Gastroesophageal sphincter (tissue), 4 donors: ENCODE results near the gene MAU2. TPM values are rescaled to one million over a fixed set of nuclear protein-coding genes. Genes with fewer than 3 reads are reported as not detected.
"Not testable (repeated sequence)": the region's sequence is repeated elsewhere in the genome, so short reads cannot be mapped to it uniquely, and the experiment has no call there.

Source experiments
- ATAC-seq: fragments of 150-250 bp; one replicate; pipeline ENCODE4 v1.9.1; 2016; ENCODE audit warnings: mild to moderate bottlenecking, moderate library complexity
- H3K27ac ChIP-seq, 4 donors: fragments of 200-600 bp; sonication (generic) in 3 of 4; 1 replicate in 3 of 4; 2 replicates in 1 of 4; pipeline ENCODE4 v1.5.1; 2016 to 2019
- H3K27me3 ChIP-seq: fragments of 200-600 bp; sonication (generic); one replicate; pipeline ENCODE4 v1.5.1; 2019
- H3K36me3 ChIP-seq, 2 donors: fragments of 200-600 bp; sonication (generic); one replicate each; pipeline ENCODE4 v1.5.1; 2019; ENCODE audit warnings: control low read depth in 1 of 2
- H3K4me1 ChIP-seq, 3 donors: fragments of 200-600 bp; sonication (generic); 1 replicate in 2 of 3; 2 replicates in 1 of 3; pipeline ENCODE4 v1.5.1; 2016 to 2019; ENCODE audit warnings: control low read depth in 2 of 3
- H3K4me3 ChIP-seq, 2 donors: fragments of 200-600 bp; sonication (generic); one replicate each; pipeline ENCODE4 v1.5.1; 2019; ENCODE audit warnings: mild to moderate bottlenecking in 1 of 2, moderate library complexity in 1 of 2
- H3K9me3 ChIP-seq, 3 donors: fragments of 200-600 bp; sonication (generic); one replicate each; pipeline ENCODE4 v1.5.1; 2017 to 2019; ENCODE audit warnings: control low read depth in 2 of 3
- CTCF ChIP-seq, 4 experiments: fragments of 200-600 bp in 2 of 4; fragments of 450-650 bp in 2 of 4; sonication (generic) in 1 of 4; IDR thresholded peaks; one replicate each; pipeline ENCODE4 v1.5.1; 2017 to 2019; ENCODE audit warnings: antibody characterized with exemption in 4 of 4, mild to moderate bottlenecking in 2 of 4, moderate library complexity in 2 of 4
- EP300 ChIP-seq: sonication (generic); formaldehyde crosslinking; IDR thresholded peaks from one replicate; pipeline ENCODE4 v1.6.1; 2017; ENCODE audit warnings: antibody characterized with exemption, mild to moderate bottlenecking
- POLR2A ChIP-seq, 2 donors: fragments of 450-650 bp; IDR thresholded peaks; one replicate each; pipeline ENCODE4 v1.6.1; 2017; ENCODE audit warnings: antibody characterized with exemption in 2 of 2, mild to moderate bottlenecking in 2 of 2, moderate library complexity in 1 of 2
- POLR2AphosphoS5 ChIP-seq: sonication (generic); formaldehyde crosslinking; IDR thresholded peaks from one replicate; pipeline ENCODE4 v1.6.1; 2017; ENCODE audit warnings: antibody characterized with exemption
- WGBS, 2 donors: methylation state at CpG; one replicate each; pipeline ENCODE4 v1.1.5; 2018; ENCODE audit warnings: low coverage in 1 of 2; 5-methylcytosine and 5-hydroxymethylcytosine counted together
- total RNA-seq, 4 donors: library from RNA; depleted of rRNA; stranded (reverse); fragments of >200 nt; gene quantifications; one replicate each; pipeline ENCODE4 v1.1.0, GENCODE V29; 2016

MAU2 gene
- total RNA-seq, 4 donors from 2014 or later, result 17.9 to 46.5 (median 39.0) TPM

DNA sequence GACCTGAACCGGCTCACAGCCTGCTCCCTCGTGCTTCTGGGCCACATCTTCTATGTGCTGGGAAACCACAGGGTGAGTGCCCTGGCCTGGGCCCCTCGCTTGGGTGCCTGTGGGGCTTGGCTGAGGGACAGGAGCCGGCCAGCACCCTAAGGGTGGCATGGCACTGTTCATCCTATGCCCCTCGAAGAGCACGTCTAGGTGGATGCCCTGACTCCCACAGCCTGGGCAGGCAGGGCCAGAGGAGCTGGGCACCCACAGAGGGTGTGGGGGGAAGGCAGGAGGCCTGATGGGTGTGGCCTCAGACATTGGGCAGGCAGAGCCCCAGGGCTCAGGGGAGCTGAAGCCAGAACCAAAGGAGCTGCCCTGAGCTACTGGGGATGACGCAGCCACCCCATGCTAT, 28.7 kb downstream of the MAU2 start:
- no peak for TF ChIP-seq CTCF (IDR thresholded peaks at IDR 0.05)
- TF ChIP-seq POLR2AphosphoS5, result no peak
- TF ChIP-seq POLR2A (IDR thresholded peaks at IDR 0.05), result no peak
- no peak for TF ChIP-seq EP300
- ATAC-seq, result no peak
- WGBS, 2 donors, result 60% methylated on average over 1 of the region's 7 CpGs
- H3K9me3 ChIP-seq, result no peaks in the 10 kb centered on the region
- no peaks in the 10 kb centered on the region for H3K27me3 ChIP-seq
- no peaks in the 10 kb centered on the region for H3K4me1 ChIP-seq
- no peak overlapping the region for H3K4me3 ChIP-seq
- H3K36me3 ChIP-seq, result peaks cover 0 to 100% of the 10 kb centered on the region in 2 donors
- no peak overlapping the region for H3K27ac ChIP-seq

DNA sequence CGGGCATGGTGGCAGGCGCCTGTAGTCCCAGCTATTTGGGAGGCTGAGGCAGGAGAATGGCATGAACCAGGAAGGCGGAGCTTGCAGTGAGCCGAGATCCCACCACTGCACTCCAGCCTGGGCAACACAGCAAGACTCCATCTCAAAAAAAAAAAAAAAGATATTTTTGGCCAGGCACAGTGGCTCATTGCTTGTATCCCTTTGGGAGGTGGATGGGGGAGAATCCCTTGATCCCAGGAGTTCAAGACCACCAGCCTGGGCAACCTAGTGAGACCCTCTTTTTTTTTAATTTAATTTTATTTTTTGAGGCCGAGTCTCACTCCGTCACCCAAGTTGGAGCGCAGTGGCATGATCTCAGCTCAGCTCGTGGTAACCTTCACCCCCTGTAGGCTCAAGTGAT, 30.1 kb downstream of the MAU2 start:
- H3K4me3 ChIP-seq, result not testable (repeated sequence)
- WGBS, 2 donors, result 87 to 93% methylated on average over 3 to 6 of the region's 8 CpGs
- peaks cover 0 to 100% of the 10 kb centered on the region in 2 donors for H3K36me3 ChIP-seq

GRCh38 chr19:19352823-19353222, 32.2 kb downstream of the MAU2 start:
- no peak for ATAC-seq
- Histone ChIP-seq H3K4me1 (no peaks in the 10 kb centered on the region), H3K9me3 (no peaks in the 10 kb centered on the region), H3K27me3 (no peaks in the 10 kb centered on the region), H3K4me3 (no peak overlapping the region), H3K36me3 (peaks cover 0 to 100% of the 10 kb centered on the region in 2 donors), H3K27ac (no peak overlapping the region)
- TF ChIP-seq EP300, result no peak
- no peak for TF ChIP-seq CTCF (IDR thresholded peaks at IDR 0.05)
- no peak for TF ChIP-seq POLR2A (IDR thresholded peaks at IDR 0.05)
- TF ChIP-seq POLR2AphosphoS5, result no peak
- no CpG with 5 or more reads among the region's 8 CpGs for WGBS, 2 donors

More for the DNA sequence above, 30.1 kb downstream of the MAU2 start:
- H3K27me3 ChIP-seq, ATAC-seq, H3K9me3 ChIP-seq, H3K27ac ChIP-seq, H3K4me1 ChIP-seq: not testable (repeated sequence)

- no peak for TF ChIP-seq EP300
- TF ChIP-seq POLR2A (IDR thresholded peaks at IDR 0.05), result no peak
- TF ChIP-seq POLR2AphosphoS5, result no peak
- TF ChIP-seq CTCF (IDR thresholded peaks at IDR 0.05), result no peak
- H3K4me1 ChIP-seq, result no peaks in the 10 kb centered on the region
- no peak overlapping the region for H3K4me3 ChIP-seq
- 100% methylated on average over 1 of the region's 5 CpGs; no CpG with 5 or more reads in 1 of the 2 donors for WGBS, 2 donors
- H3K9me3 ChIP-seq, result no peaks in the 10 kb centered on the region
- no peak overlapping the region for H3K27ac ChIP-seq
- no peaks in the 10 kb centered on the region for H3K27me3 ChIP-seq
- no peak for ATAC-seq
- H3K36me3 ChIP-seq, result peaks cover 0 to 100% of the 10 kb centered on the region in 2 donors
These were observed 33.4 kb downstream of the MAU2 start for GRCh38 chr19:19354007-19354406.

DNA sequence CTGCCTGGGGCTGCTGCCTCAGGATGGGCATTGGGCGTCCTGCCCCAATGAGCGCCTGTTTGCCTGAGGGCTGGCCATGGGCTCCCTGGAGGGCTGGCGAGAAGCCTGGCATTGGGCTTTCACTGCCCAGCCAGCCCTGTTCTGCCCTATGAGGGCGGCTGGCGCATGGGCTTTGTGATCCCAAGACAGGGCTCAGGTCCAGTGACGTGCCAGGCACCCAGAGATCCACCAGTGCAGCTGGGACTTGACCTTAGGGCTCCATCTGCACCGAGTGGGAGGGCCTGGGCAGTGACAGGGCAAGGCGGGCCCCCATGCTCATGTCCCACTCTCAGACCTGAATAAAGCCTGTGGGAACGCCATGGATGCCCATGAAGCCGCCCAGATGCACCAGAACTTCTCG, 34.3 kb downstream of the MAU2 start:
- H3K27me3 ChIP-seq, result no peaks in the 10 kb centered on the region
- no peaks in the 10 kb centered on the region for H3K9me3 ChIP-seq
- TF ChIP-seq CTCF (IDR thresholded peaks at IDR 0.05) (no peak), POLR2A (IDR thresholded peaks at IDR 0.05) (no peak), EP300 (no peak), POLR2AphosphoS5 (no peak)
- peaks cover 0 to 97% of the 10 kb centered on the region in 2 donors for H3K36me3 ChIP-seq
- WGBS, 2 donors, result 100% methylated on average over 1 of the region's 11 CpGs; no CpG with 5 or more reads in 1 of the 2 donors
- no peaks in the 10 kb centered on the region for H3K4me1 ChIP-seq
- ATAC-seq, result no peak
- H3K4me3 ChIP-seq, result no peak overlapping the region
- H3K27ac ChIP-seq, result no peak overlapping the region
